B cell (primary cell): ENCODE results near the gene APOLD1. TPM values are rescaled to one million over a fixed set of nuclear protein-coding genes. Genes with fewer than 3 reads are reported as not detected.
A peak's percentile ranks its signal among the peaks of the same experiment; 100 is the strongest.

ENCODE experiments used
- ATAC-seq: fragments of 200-7000 bp; cut with Tn5 transposase; one replicate; pipeline ENCODE4 v1.10.0; 2021; ENCODE audit warnings: low read depth, mild to moderate bottlenecking, moderate number of reproducible peaks, moderate library complexity
- CTCF ChIA-PET: fragments of 350-600 bp; sonication (Branson Sonifier 250); formaldehyde crosslinking; loops from one replicate; lab custom pipeline; 2021; ENCODE audit warnings: antibody characterized with exemption, inconsistent platforms; lab: Charles Lee
- POLR2A ChIA-PET: fragments of 350-600 bp; sonication (Branson Sonifier 250); formaldehyde crosslinking; loops from one replicate; lab custom pipeline; 2021; ENCODE audit warnings: antibody characterized with exemption; lab: Charles Lee
- DNase-seq: peaks from one replicate; pipeline ENCODE4 v3.0.0; 2013
- H2AFZ ChIP-seq: 2 replicates; pipeline ENCODE4 v1.6.1; 2012; ENCODE audit warnings: mild to moderate bottlenecking, low read depth, low read length; ENCODE audit not compliant: insufficient read depth, poor library complexity, severe bottlenecking
- H3K27ac ChIP-seq, 2 donors: 1 replicate in 1 of 2; 2 replicates in 1 of 2; pipeline ENCODE4 v1.5.1; 2012 to 2013; ENCODE audit warnings: low read length in 2 of 2, mild to moderate bottlenecking in 2 of 2, moderate library complexity in 1 of 2
- H3K27me3 ChIP-seq, 4 experiments: fragments of 200-600 bp in 1 of 4; sonication (generic) in 1 of 4; replicated peaks in 1 of 4; 1 replicate in 2 of 4; 2 replicates in 2 of 4; pipeline versions ENCODE4 v1.6.1 to v1.7.0; 2013 to 2016; ENCODE audit warnings: low read length in 3 of 4, mild to moderate bottlenecking in 2 of 4, mixed read lengths in 1 of 4, moderate library complexity in 1 of 4; ENCODE audit not compliant: insufficient read depth in 4 of 4, control insufficient read depth in 3 of 4; ENCODE audit errors: control extremely low read depth in 1 of 4
- H3K36me3 ChIP-seq, 2 experiments: replicated peaks in 1 of 2; 1 replicate in 1 of 2; 2 replicates in 1 of 2; pipeline versions ENCODE4 v1.6.1 to v1.7.1; 2013; ENCODE audit warnings: low read length in 1 of 2; ENCODE audit not compliant: insufficient read depth in 2 of 2, control insufficient read depth in 1 of 2; ENCODE audit errors: control extremely low read depth in 1 of 2, extremely low read depth in 1 of 2
- H3K4me1 ChIP-seq, 2 donors: fragments of 200-600 bp in 1 of 2; sonication (generic) in 1 of 2; 1 replicate in 1 of 2; 2 replicates in 1 of 2; pipeline versions ENCODE4 v1.5.1 to v1.6.1; 2013 to 2017; ENCODE audit warnings: low read length in 2 of 2; ENCODE audit not compliant: control insufficient read depth in 2 of 2, insufficient read depth in 2 of 2
- H3K4me2 ChIP-seq: replicated peaks from 2 replicates; pipeline ENCODE3; 2012; ENCODE audit warnings: mild to moderate bottlenecking, low read depth, low read length; ENCODE audit not compliant: poor library complexity, severe bottlenecking
- H3K4me3 ChIP-seq, 5 experiments: fragments of 200-600 bp in 1 of 5; sonication (generic) in 1 of 5; 1 replicate in 3 of 5; 2 replicates in 2 of 5; pipeline versions ENCODE4 v1.5.1 to v1.7.0; 2011 to 2016; ENCODE audit warnings: low read length in 4 of 5, mild to moderate bottlenecking in 4 of 5, low read depth in 2 of 5, control low read depth in 1 of 5, moderate library complexity in 1 of 5; ENCODE audit not compliant: insufficient read depth in 1 of 5; ENCODE audit errors: control extremely low read depth in 1 of 5, extremely low read depth in 1 of 5
- H3K79me2 ChIP-seq: fragments of 200-600 bp; sonication (generic); one replicate; pipeline ENCODE4 v1.6.0; 2016; ENCODE audit warnings: low read length; ENCODE audit not compliant: control insufficient read depth, insufficient read depth
- H3K9ac ChIP-seq: fragments of 200-600 bp; sonication (generic); 2 replicates; pipeline ENCODE4 v1.6.1; 2017; ENCODE audit warnings: mild to moderate bottlenecking, low read length, moderate library complexity
- H3K9me3 ChIP-seq, 3 donors: one replicate each; pipeline versions ENCODE4 v1.6.1 to v1.7.1; 2013; ENCODE audit warnings: low read length in 2 of 3; ENCODE audit not compliant: control insufficient read depth in 2 of 3, insufficient read depth in 1 of 3; ENCODE audit errors: control extremely low read depth in 1 of 3
- H4K20me1 ChIP-seq: 2 replicates; pipeline ENCODE4 v1.6.0; 2012; ENCODE audit warnings: mild to moderate bottlenecking, low read length; ENCODE audit not compliant: insufficient read depth, control insufficient read depth, poor library complexity, severe bottlenecking
- H3K27ac Mint-ChIP-seq: one replicate; pipeline ENCODE4 v1.8.0; 2021; ENCODE audit warnings: mixed read lengths
- H3K27me3 Mint-ChIP-seq: one replicate; pipeline ENCODE4 v1.8.0; 2021; ENCODE audit warnings: mixed read lengths
- H3K4me1 Mint-ChIP-seq: one replicate; pipeline ENCODE4 v1.8.0; 2021; ENCODE audit warnings: mixed read lengths
- H3K4me3 Mint-ChIP-seq: one replicate; pipeline ENCODE4 v1.8.0; 2021; ENCODE audit warnings: mixed read lengths
- H3K9me3 Mint-ChIP-seq: one replicate; pipeline ENCODE4 v1.8.0; 2022; ENCODE audit warnings: mixed read lengths; ENCODE audit not compliant: insufficient read depth
- CTCF ChIP-seq: fragments of 200-600 bp; IDR thresholded peaks from one replicate; pipeline ENCODE4 v1.8.0; 2022; ENCODE audit warnings: antibody characterized with exemption, mild to moderate bottlenecking
- EZH2 ChIP-seq: IDR thresholded peaks from 2 replicates; pipeline ENCODE4 v1.6.1; 2012; ENCODE audit warnings: borderline replicate concordance, low read depth, mild to moderate bottlenecking, moderate library complexity, low read length; ENCODE audit not compliant: insufficient read depth, poor library complexity, severe bottlenecking
- WGBS: methylation state at CpG from one replicate; pipeline ENCODE4 v1.1.5; 2013; ENCODE audit warnings: missing lambda C conversion rate; ENCODE audit not compliant: insufficient coverage; 5-methylcytosine and 5-hydroxymethylcytosine counted together
- intact Hi-C: fragments of 100-400 bp; cut with micrococcal nuclease; formaldehyde crosslinking; loops from one replicate; pipeline ENCODE4 v1.10.0; 2022
- polyA minus RNA-seq: library from RNA; depleted of rRNA, polyadenylated mRNA; stranded (reverse); fragments of >200 nt; gene quantifications from 2 replicates; pipeline ENCODE4 v1.2.3, GENCODE V29; 2012
- polyA plus RNA-seq: library from polyadenylated mRNA; depleted of rRNA; stranded (reverse); fragments of >200 nt; gene quantifications from 2 replicates; pipeline ENCODE4 v1.2.3, GENCODE V29; 2012
- total RNA-seq, 2 donors: library from RNA; stranded (reverse); fragments of 120-200 nt in 1 of 2; gene quantifications; 1 replicate in 1 of 2; 2 replicates in 1 of 2; pipeline versions ENCODE4 v1.2.3 to v1.2.4, GENCODE V29; 2013 to 2022

The APOLD1 gene
- total RNA-seq (3.7 and 4.7 TPM in 2 replicates), polyA plus RNA-seq (0.63 and 1.5 TPM in 2 replicates), polyA minus RNA-seq (2.0 and 2.1 TPM in 2 replicates)
- 2.5 TPM for total RNA-seq (2013)

- peaks cover 10 to 24% of the 10 kb centered on the region in 2 donors for H3K4me1 ChIP-seq
- POLR2A ChIA-PET, result no interaction called here
- peak within 1 kb of the TSS; percentile 100 for H2AFZ ChIP-seq
- H4K20me1 ChIP-seq, result no peaks in the 10 kb centered on the region
- H3K27ac Mint-ChIP-seq, result peak within 1 kb of the TSS; percentile 84
- CTCF ChIA-PET, result interaction anchor here (1.1 to 2.1 kb wide), 3 partner anchors 26 to 426 kb away, joined by 3 to 5 read pairs (median 3); partner anchors contain the start of gene DDX47
- ATAC-seq (no peak), DNase-seq (no peak)
- no peaks in the 10 kb centered on the region for H3K27me3 ChIP-seq
- WGBS, result 89% methylated on average over 10 of the region's 14 CpGs
- peak within 1 kb of the TSS; percentile 90 for H3K4me3 Mint-ChIP-seq
- peak within 1 kb of the TSS; percentile 97 for H3K4me2 ChIP-seq
- peak within 1 kb of the TSS; percentile 54 to 88 (median 77) for H3K4me3 ChIP-seq
- peaks cover 9% of the 10 kb centered on the region for H3K79me2 ChIP-seq
- H3K9me3 Mint-ChIP-seq, result no peaks in the 10 kb centered on the region
- no peaks in the 10 kb centered on the region for H3K9me3 ChIP-seq
- H3K27ac ChIP-seq, result peak within 1 kb of the TSS in 1 of 2 donors; percentile 77
- intact Hi-C loops, result loop anchor here (5.0 kb wide), 1 partner anchor 107 kb away; the partner anchor contains the start of gene GPRC5A
- TF ChIP-seq CTCF (no peak), EZH2 (no peak)
- no peaks in the 10 kb centered on the region for H3K36me3 ChIP-seq
- H3K4me1 Mint-ChIP-seq, result peaks cover 20% of the 10 kb centered on the region
- H3K9ac ChIP-seq, result peak within 1 kb of the TSS; percentile 84
- H3K27me3 Mint-ChIP-seq, result no peaks in the 10 kb centered on the region
These were observed at the start of gene APOLD1 for GRCh38 chr12:12784911-12785814. Gene APOLD1 (plus strand): TSS chr12:12785659. CDS start chr12:12785692, 33 bp downstream.
